Tibial nerve (tissue), 4 donors: Measurements from ENCODE around the gene KAZN.

Experiments
- EP300 ChIP-seq, 2 donors: sonication (generic); formaldehyde crosslinking; IDR thresholded peaks; one replicate each; pipeline ENCODE4 v1.6.1; 2017; ENCODE audit warnings: antibody characterized with exemption in 2 of 2, mild to moderate bottlenecking in 1 of 2
- POLR2A ChIP-seq, 2 donors: fragments of 450-650 bp; IDR thresholded peaks; one replicate each; pipeline ENCODE4 v1.6.1; 2017; ENCODE audit warnings: antibody characterized with exemption in 2 of 2, mild to moderate bottlenecking in 2 of 2, moderate library complexity in 2 of 2
- TF ChIP-seq, protein P1 (sequence below), 5 experiments: fragments of 200-600 bp in 3 of 5; fragments of 450-650 bp in 2 of 5; sonication (generic) in 3 of 5; IDR thresholded peaks; one replicate each; pipeline ENCODE4 v1.5.1; 2016 to 2019; ENCODE audit warnings: antibody characterized with exemption in 5 of 5, mild to moderate bottlenecking in 3 of 5, moderate library complexity in 2 of 5

DNA sequence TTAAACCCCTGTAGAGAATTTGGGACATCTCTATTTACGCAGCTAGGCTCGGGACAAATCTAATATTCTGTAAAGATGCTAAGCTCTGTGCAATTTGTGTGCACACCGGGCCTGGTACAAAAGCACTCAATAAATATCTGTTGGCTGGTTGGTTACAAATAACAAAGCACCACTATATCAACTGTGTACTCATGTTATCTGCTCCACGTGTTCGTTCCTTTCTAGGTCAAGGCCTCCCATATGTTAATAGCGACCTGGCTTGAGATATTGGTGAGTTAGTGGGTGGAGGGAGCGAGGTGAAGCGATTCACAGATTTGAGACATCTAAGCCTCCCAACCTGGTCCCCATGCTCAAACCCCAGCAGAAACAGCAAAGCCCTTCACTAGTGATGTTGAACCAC, 47.1 kb upstream of the KAZN start:
- TF ChIP-seq, protein P1, sequence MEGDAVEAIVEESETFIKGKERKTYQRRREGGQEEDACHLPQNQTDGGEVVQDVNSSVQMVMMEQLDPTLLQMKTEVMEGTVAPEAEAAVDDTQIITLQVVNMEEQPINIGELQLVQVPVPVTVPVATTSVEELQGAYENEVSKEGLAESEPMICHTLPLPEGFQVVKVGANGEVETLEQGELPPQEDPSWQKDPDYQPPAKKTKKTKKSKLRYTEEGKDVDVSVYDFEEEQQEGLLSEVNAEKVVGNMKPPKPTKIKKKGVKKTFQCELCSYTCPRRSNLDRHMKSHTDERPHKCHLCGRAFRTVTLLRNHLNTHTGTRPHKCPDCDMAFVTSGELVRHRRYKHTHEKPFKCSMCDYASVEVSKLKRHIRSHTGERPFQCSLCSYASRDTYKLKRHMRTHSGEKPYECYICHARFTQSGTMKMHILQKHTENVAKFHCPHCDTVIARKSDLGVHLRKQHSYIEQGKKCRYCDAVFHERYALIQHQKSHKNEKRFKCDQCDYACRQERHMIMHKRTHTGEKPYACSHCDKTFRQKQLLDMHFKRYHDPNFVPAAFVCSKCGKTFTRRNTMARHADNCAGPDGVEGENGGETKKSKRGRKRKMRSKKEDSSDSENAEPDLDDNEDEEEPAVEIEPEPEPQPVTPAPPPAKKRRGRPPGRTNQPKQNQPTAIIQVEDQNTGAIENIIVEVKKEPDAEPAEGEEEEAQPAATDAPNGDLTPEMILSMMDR (IDR thresholded peaks at IDR 0.05): no peak
- TF ChIP-seq POLR2A (IDR thresholded peaks at IDR 0.05): no peak
- no peak for TF ChIP-seq EP300 (IDR thresholded peaks at IDR 0.05)
